Naive thymus-derived CD8-positive, alpha-beta T cell (primary cell): ENCODE results near the gene RBPJ. TPM values are rescaled to one million over a fixed set of nuclear protein-coding genes. Genes with fewer than 3 reads are reported as not detected.

Experiments
- ATAC-seq, 2 donors: fragments of 150-1000 bp; cut with Tn5 transposase in 1 of 2; sonication (Bioruptor Pico), chemical (Tn5 transposase) in 1 of 2; 1 replicate in 1 of 2; 2 replicates in 1 of 2; pipeline ENCODE4 v1.10.0; 2021; ENCODE audit warnings: mild to moderate bottlenecking in 2 of 2, moderate library complexity in 2 of 2
- POLR2A ChIA-PET: fragments of 350-600 bp; sonication (Branson Sonifier 250); formaldehyde crosslinking; loops from one replicate; lab custom pipeline; 2021; ENCODE audit warnings: antibody characterized with exemption; lab: Charles Lee
- DNase-seq, 10 donors: peaks; one replicate each; pipeline versions ENCODE4 v3.0.0 to v3.0.0-alpha.2; 2020 to 2022
- H3K27ac Mint-ChIP-seq, 10 donors: one replicate each; pipeline ENCODE4 v1.8.0; 2020 to 2022; ENCODE audit warnings: mild to moderate bottlenecking in 10 of 10, mixed read lengths in 10 of 10, moderate library complexity in 4 of 10, inconsistent platforms in 1 of 10
- H3K27me3 Mint-ChIP-seq, 5 donors: one replicate each; pipeline ENCODE4 v1.8.0; 2021 to 2022; ENCODE audit warnings: mixed read lengths in 5 of 5
- H3K36me3 Mint-ChIP-seq, 3 donors: one replicate each; pipeline ENCODE4 v1.8.0; 2020 to 2022; ENCODE audit warnings: mixed read lengths in 3 of 3, mild to moderate bottlenecking in 2 of 3, inconsistent platforms in 1 of 3
- H3K4me1 Mint-ChIP-seq, 4 donors: one replicate each; pipeline ENCODE4 v1.8.0; 2021 to 2022; ENCODE audit warnings: mixed read lengths in 4 of 4
- H3K4me3 Mint-ChIP-seq, 10 donors: one replicate each; pipeline ENCODE4 v1.8.0; 2020 to 2022; ENCODE audit warnings: mild to moderate bottlenecking in 10 of 10, mixed read lengths in 10 of 10, moderate library complexity in 6 of 10, inconsistent platforms in 1 of 10
- H3K9me3 Mint-ChIP-seq, 9 donors: one replicate each; pipeline ENCODE4 v1.8.0; 2020 to 2022; ENCODE audit warnings: mixed read lengths in 9 of 9, mild to moderate bottlenecking in 3 of 9, inconsistent platforms in 1 of 9, moderate library complexity in 1 of 9
- polyA plus RNA-seq, 3 donors: library from polyadenylated mRNA; unstranded; fragments of 300-500 nt; fragmentation: Illumina TruSeq; gene quantifications; one replicate each; pipeline ENCODE4 v1.2.3, GENCODE V29; 2021
- total RNA-seq, 8 experiments: library from RNA in 2 of 8; stranded (reverse) in 2 of 8; gene quantifications; one replicate each; pipeline ENCODE4 v1.2.3 and lab custom pipeline; 2021 to 2026

Gene RBPJ
- total and polyA plus RNA-seq, 5 experiments from 2014 or later: 49.1 to 78.4 (median 59.6) TPM

GRCh38 chr4:26462874-26463273 lies 142.1 kb downstream of the RBPJ start:
- Mint-ChIP-seq H3K27me3 (peaks cover 0 to 11% (median 9%) of the 10 kb centered on the region in 5 donors), H3K27ac (no peak overlapping the region), H3K36me3 (no peaks in the 10 kb centered on the region), H3K4me3 (no peak overlapping the region), H3K9me3 (no peaks in the 10 kb centered on the region), H3K4me1 (peaks cover 4 to 14% (median 9%) of the 10 kb centered on the region in 4 donors)
- ATAC-seq: no peak
- POLR2A ChIA-PET: no interaction called here
- DNase-seq: no peak

GRCh38 chr4:26463386-26463785 lies 142.6 kb downstream of the RBPJ start:
- ATAC-seq (no peak), DNase-seq (no peak)
- H3K4me1 Mint-ChIP-seq: peaks cover 2 to 9% (median 4%) of the 10 kb centered on the region in 4 donors
- H3K9me3 Mint-ChIP-seq: no peaks in the 10 kb centered on the region
- peaks cover 0 to 11% (median 10%) of the 10 kb centered on the region in 5 donors for H3K27me3 Mint-ChIP-seq
- POLR2A ChIA-PET: no interaction called here
- H3K4me3 Mint-ChIP-seq: no peak overlapping the region
- H3K27ac Mint-ChIP-seq: no peak overlapping the region
- H3K36me3 Mint-ChIP-seq: no peaks in the 10 kb centered on the region

GRCh38 chr4:26464420-26465095 lies 143.7 kb downstream of the RBPJ start:
- no peaks in the 10 kb centered on the region for H3K4me1 Mint-ChIP-seq
- DNase-seq (no peak), ATAC-seq (no peak)
- no peaks in the 10 kb centered on the region for H3K36me3 Mint-ChIP-seq
- POLR2A ChIA-PET: no interaction called here
- peak overlapping the region in 1 of 10 donors; percentile 15 for H3K27ac Mint-ChIP-seq
- H3K27me3 Mint-ChIP-seq: peaks cover 0 to 11% (median 10%) of the 10 kb centered on the region in 5 donors
- no peak overlapping the region for H3K4me3 Mint-ChIP-seq
- H3K9me3 Mint-ChIP-seq: peaks cover 0 to 2% (median 0%) of the 10 kb centered on the region in 9 donors

GRCh38 chr4:26466578-26467270 lies 145.9 kb downstream of the RBPJ start:
- POLR2A ChIA-PET: no interaction called here
- no peak overlapping the region for H3K27ac Mint-ChIP-seq
- no peaks in the 10 kb centered on the region for H3K36me3 Mint-ChIP-seq
- no peak overlapping the region for H3K4me3 Mint-ChIP-seq
- H3K4me1 Mint-ChIP-seq: no peaks in the 10 kb centered on the region
- peaks cover 2 to 16% (median 10%) of the 10 kb centered on the region in 5 donors for H3K27me3 Mint-ChIP-seq
- peaks cover 0 to 2% (median 0%) of the 10 kb centered on the region in 9 donors for H3K9me3 Mint-ChIP-seq
- no peak for DNase-seq
- ATAC-seq: no peak

DNA sequence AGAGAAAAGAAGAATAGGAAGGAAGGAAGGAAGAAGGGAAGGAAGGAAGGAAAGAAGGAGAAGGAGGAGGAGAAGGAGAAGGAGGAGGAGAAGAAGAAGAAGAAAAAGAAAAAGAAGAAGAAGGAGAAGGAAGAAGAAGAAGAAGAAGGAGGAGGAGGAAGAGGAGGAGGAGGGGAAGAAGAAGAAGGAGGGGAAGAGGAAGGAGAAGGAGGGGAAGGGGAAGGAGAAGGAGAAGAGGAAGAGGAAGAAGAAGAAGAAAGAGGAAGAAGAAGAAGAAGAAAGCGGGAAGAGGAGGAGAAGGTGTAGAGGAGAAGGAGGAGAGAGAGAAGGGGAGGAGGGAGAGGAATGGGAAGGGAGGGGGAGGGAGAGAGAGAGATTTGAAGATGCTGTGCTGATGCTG lies 146.9 kb downstream of the RBPJ start:
- ATAC-seq (no peak), DNase-seq (no peak)
- no peaks in the 10 kb centered on the region for H3K4me1 Mint-ChIP-seq
- H3K27ac Mint-ChIP-seq: no peak overlapping the region
- H3K4me3 Mint-ChIP-seq: no peak overlapping the region
- peaks cover 2 to 19% (median 10%) of the 10 kb centered on the region in 5 donors for H3K27me3 Mint-ChIP-seq
- POLR2A ChIA-PET: no interaction called here
- no peaks in the 10 kb centered on the region for H3K36me3 Mint-ChIP-seq
- peaks cover 0 to 2% (median 0%) of the 10 kb centered on the region in 9 donors for H3K9me3 Mint-ChIP-seq

- ATAC-seq (no peak), DNase-seq (no peak)
- POLR2A ChIA-PET: no interaction called here
- Mint-ChIP-seq H3K4me3 (no peak overlapping the region), H3K9me3 (peaks cover 0 to 2% (median 0%) of the 10 kb centered on the region in 9 donors), H3K27ac (no peak overlapping the region), H3K4me1 (no peaks in the 10 kb centered on the region), H3K36me3 (no peaks in the 10 kb centered on the region), H3K27me3 (peaks cover 2 to 19% (median 10%) of the 10 kb centered on the region in 5 donors)
These were observed 147.6 kb downstream of the RBPJ start for GRCh38 chr4:26468283-26468949.

DNA sequence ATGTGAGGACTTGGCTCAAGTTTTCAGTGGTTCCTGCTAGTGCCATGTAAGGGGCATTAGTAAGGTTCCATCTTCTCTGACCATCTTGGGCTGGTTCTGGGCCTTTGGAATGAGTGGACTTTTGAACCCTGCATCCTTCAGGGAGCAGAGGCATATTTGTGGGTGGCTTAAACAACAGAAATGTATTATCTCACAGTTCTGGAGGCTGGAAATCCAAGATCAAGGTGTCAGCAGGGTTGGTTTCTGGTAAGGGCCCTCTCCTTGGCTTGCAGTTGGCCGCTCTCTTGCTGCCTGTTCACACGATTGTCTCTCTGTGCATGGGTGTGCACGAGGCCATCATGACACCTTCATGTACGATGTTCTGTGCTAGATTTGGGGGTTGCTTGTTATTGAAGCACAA lies 148.2 kb downstream of the RBPJ start:
- Mint-ChIP-seq H3K9me3 (peaks cover 0 to 2% (median 0%) of the 10 kb centered on the region in 9 donors), H3K36me3 (no peaks in the 10 kb centered on the region), H3K27me3 (peaks cover 2 to 17% (median 10%) of the 10 kb centered on the region in 5 donors), H3K4me3 (no peak overlapping the region), H3K4me1 (no peaks in the 10 kb centered on the region), H3K27ac (no peak overlapping the region)
- DNase-seq (no peak), ATAC-seq (no peak)
- POLR2A ChIA-PET: no interaction called here

DNA sequence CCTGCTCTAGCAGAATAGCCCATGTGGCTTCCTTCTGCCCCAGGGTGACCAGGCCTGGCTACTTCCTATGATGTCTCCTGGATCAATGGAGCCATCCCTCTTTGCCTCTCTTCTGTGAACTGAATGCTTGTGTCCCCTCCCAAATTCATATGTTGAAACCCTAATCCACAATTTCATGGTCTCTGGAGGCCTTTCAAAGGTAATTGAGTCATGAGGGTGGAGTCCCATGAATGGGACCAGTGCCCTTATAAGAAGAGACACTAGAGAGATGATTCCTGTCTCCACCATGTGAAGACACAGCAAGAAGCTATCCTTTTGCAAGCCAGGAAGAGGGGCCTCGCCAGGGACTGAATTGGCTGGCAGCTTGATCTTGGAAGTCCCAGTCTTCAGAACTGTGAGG lies 151.1 kb downstream of the RBPJ start:
- no peaks in the 10 kb centered on the region for H3K36me3 Mint-ChIP-seq
- H3K27ac Mint-ChIP-seq: no peak overlapping the region
- POLR2A ChIA-PET: no interaction called here
- H3K4me1 Mint-ChIP-seq: no peaks in the 10 kb centered on the region
- peaks cover 0 to 20% (median 8%) of the 10 kb centered on the region in 5 donors for H3K27me3 Mint-ChIP-seq
- DNase-seq (no peak), ATAC-seq (no peak)
- peaks cover 0 to 2% (median 0%) of the 10 kb centered on the region in 9 donors for H3K9me3 Mint-ChIP-seq
- no peak overlapping the region for H3K4me3 Mint-ChIP-seq

- Mint-ChIP-seq H3K9me3 (peaks cover 0 to under 1% (median 0%) of the 10 kb centered on the region in 9 donors), H3K27ac (no peak overlapping the region), H3K36me3 (no peaks in the 10 kb centered on the region), H3K4me3 (no peak overlapping the region), H3K4me1 (no peaks in the 10 kb centered on the region), H3K27me3 (peaks cover 0 to 15% (median 5%) of the 10 kb centered on the region in 5 donors)
- ATAC-seq: no peak
- POLR2A ChIA-PET: no interaction called here
- DNase-seq: no peak
These were observed 153.1 kb downstream of the RBPJ start for GRCh38 chr4:26473893-26474292.

DNA sequence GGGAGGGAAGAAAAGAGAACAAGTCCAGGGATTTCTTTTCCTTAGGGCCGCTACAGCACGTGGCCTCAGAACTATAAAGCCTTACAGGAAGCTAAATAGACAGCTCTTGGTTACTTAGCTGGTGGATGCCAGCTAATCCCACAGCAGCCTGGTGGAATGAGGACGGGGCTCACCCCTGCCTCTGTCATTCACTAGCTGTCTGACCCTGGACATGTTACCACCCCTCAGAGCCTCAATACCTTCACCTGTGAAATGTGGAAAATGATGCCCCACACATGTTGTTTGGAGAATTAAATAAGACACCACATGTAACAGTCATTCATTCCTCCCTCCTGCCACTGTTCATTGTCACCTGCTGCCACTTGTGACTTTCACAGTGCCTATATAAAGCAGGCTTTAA lies 153.7 kb downstream of the RBPJ start:
- no peak overlapping the region for H3K4me3 Mint-ChIP-seq
- no peaks in the 10 kb centered on the region for H3K36me3 Mint-ChIP-seq
- peaks cover 0 to 15% (median 5%) of the 10 kb centered on the region in 5 donors for H3K27me3 Mint-ChIP-seq
- ATAC-seq: no peak
- DNase-seq: no peak
- H3K27ac Mint-ChIP-seq: no peak overlapping the region
- POLR2A ChIA-PET: no interaction called here
- H3K4me1 Mint-ChIP-seq: no peaks in the 10 kb centered on the region
- H3K9me3 Mint-ChIP-seq: no peaks in the 10 kb centered on the region

- DNase-seq: no peak
- no peaks in the 10 kb centered on the region for H3K4me1 Mint-ChIP-seq
- POLR2A ChIA-PET: no interaction called here
- H3K27me3 Mint-ChIP-seq: peaks cover 0 to 15% (median 5%) of the 10 kb centered on the region in 5 donors
- no peaks in the 10 kb centered on the region for H3K9me3 Mint-ChIP-seq
- H3K27ac Mint-ChIP-seq: no peak overlapping the region
- H3K4me3 Mint-ChIP-seq: no peak overlapping the region
- ATAC-seq: no peak
- H3K36me3 Mint-ChIP-seq: no peaks in the 10 kb centered on the region
These were observed 154.9 kb downstream of the RBPJ start for GRCh38 chr4:26475716-26476115.

DNA sequence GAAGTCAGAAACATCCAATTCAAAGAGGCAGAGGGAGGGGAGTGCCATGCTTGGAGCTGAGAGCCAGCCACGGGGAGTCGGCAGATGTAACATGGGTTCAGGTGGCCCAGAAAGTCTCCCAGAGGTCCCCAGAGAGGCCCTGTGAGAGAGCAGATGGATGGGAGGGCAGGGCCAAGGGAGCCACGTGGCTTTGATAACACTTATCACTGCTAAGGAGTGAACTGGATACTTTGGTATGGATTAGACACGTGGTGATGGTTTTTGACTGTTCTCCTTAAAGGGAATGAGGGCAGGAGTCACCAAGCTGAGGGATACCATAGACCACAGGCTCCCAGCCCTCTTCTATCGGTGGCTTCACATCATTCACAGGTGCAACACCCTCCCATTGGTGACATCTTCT lies 155.7 kb downstream of the RBPJ start:
- no peaks in the 10 kb centered on the region for H3K4me1 Mint-ChIP-seq
- no peak overlapping the region for H3K27ac Mint-ChIP-seq
- DNase-seq (no peak), ATAC-seq (no peak)
- H3K27me3 Mint-ChIP-seq: peaks cover 1 to 13% (median 4%) of the 10 kb centered on the region in 5 donors
- H3K4me3 Mint-ChIP-seq: no peak overlapping the region
- POLR2A ChIA-PET: no interaction called here
- H3K36me3 Mint-ChIP-seq: no peaks in the 10 kb centered on the region
- H3K9me3 Mint-ChIP-seq: no peaks in the 10 kb centered on the region

DNA sequence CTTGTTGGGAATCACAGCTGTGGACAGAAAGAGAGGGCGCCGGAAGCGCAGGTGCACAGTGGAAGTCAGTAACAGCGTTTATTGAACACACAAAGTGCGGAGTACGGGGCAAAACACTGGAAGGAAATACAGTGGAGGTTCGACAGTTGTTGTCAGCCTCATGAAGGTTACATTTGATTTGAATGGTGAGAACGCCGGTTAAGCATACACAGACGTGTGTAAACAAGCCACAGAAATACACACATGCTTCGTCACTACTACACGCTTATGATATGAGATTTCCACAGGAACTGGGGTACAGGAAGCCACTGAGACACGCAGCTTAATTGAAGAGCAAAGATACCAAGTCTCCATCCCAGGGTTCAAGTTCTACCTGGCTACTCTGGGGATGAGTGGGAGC lies 157.5 kb downstream of the RBPJ start:
- Mint-ChIP-seq H3K27ac (no peak overlapping the region), H3K4me1 (no peaks in the 10 kb centered on the region), H3K4me3 (no peak overlapping the region), H3K27me3 (peaks cover 1 to 10% (median 4%) of the 10 kb centered on the region in 5 donors), H3K36me3 (no peaks in the 10 kb centered on the region), H3K9me3 (no peaks in the 10 kb centered on the region)
- POLR2A ChIA-PET: no interaction called here
- ATAC-seq (no peak), DNase-seq (no peak)
